Renal cortex interstitium (tissue), 11 donors: ENCODE data around the gene MT1B. TPM values are rescaled to one million over a fixed set of nuclear protein-coding genes. Genes with fewer than 3 reads are reported as not detected.

Experiments used
- DNase-seq, 11 donors: peaks; one replicate each; pipeline ENCODE4 v3.0.0-alpha.2; 2013; ENCODE audit warnings: low read depth in 9 of 11, low spot score in 4 of 11; ENCODE audit errors: extremely low read depth in 1 of 11
- polyA plus RNA-seq, 3 donors: library from polyadenylated mRNA; unstranded; fragments of 120-200 nt; gene quantifications; one replicate each; pipeline ENCODE4 v1.2.1, GENCODE V29; 2013; ENCODE audit not compliant: insufficient read length in 3 of 3

MT1B gene
- polyA plus RNA-seq, 3 donors = not detected

GRCh38 chr16:56634715-56635440 lies 16.8 kb upstream of the MT1B start:
- DNase-seq = no peak

- no peak for DNase-seq
Observed at GRCh38 chr16:56635441-56635967, 16.2 kb upstream of the MT1B start.

GRCh38 chr16:56636616-56637413 lies 14.9 kb upstream of the MT1B start:
- DNase-seq = no peak

- no peak for DNase-seq
Observed at GRCh38 chr16:56637814-56638750, 13.6 kb upstream of the MT1B start, which contains the start of gene MT1A. TSS of gene MT1A (plus strand) at chr16:56638666. CDS start at chr16:56638739, 73 bp downstream.

- DNase-seq = no peak
Observed at GRCh38 chr16:56639045-56639444, 12.6 kb upstream of the MT1B start.

- no peak for DNase-seq
Observed at GRCh38 chr16:56640076-56640475, 11.6 kb upstream of the MT1B start.

- DNase-seq = no peak
Observed at GRCh38 chr16:56641166-56641565, 10.5 kb upstream of the MT1B start.

- no peak for DNase-seq
Observed at GRCh38 chr16:56643080-56643778, 8.5 kb upstream of the MT1B start.

- no peak for DNase-seq
Observed at GRCh38 chr16:56643833-56644232, 7.9 kb upstream of the MT1B start.

- DNase-seq = no peak
Observed at GRCh38 chr16:56645311-56645710, 6.4 kb upstream of the MT1B start.

- DNase-seq = no peak
Observed at GRCh38 chr16:56645838-56646237, 5.8 kb upstream of the MT1B start.

- no peak for DNase-seq
Observed at GRCh38 chr16:56647641-56648431, 3.9 kb upstream of the MT1B start.

GRCh38 chr16:56649271-56649670 lies 2.4 kb upstream of the MT1B start:
- no peak for DNase-seq

GRCh38 chr16:56649820-56650219 lies 1.9 kb upstream of the MT1B start:
- no peak for DNase-seq

- no peak for DNase-seq
Observed at GRCh38 chr16:56652600-56652999, 914 bp downstream of the MT1B start.

GRCh38 chr16:56653218-56653617 lies 1.5 kb downstream of the MT1B start:
- no peak for DNase-seq

GRCh38 chr16:56657555-56658326 lies 6.1 kb downstream of the MT1B start, which contains the start of gene MT1F:
TSS of gene MT1F (plus strand) at chr16:56657959. CDS start at chr16:56658059, 100 bp downstream.
- DNase-seq = peak in 6 of 11 donors; percentile 33 to 79 (median 52)
